ENCODE results near the gene RNF169.

GRCh38 chr11:74815966-74816365, 67.3 kb downstream of the RNF169 start:
- TF ChIP-seq POLR2AphosphoS5 (IDR thresholded peaks at IDR 0.05; ENCODE audit: borderline replicate concordance, low read depth, low read length): no peak
- TF ChIP-seq EZH2 (IDR thresholded peaks at IDR 0.05): no peak
- TF ChIP-seq FOXP2 (optimal IDR thresholded peaks at IDR 0.05; ENCODE audit: control extremely low read depth, extremely low read length, insufficient read depth): no peak

Data from SK-N-MC (cell line).